Liver (tissue), 9 donors: ENCODE data around the gene DUSP7. TPM values are rescaled to one million over a fixed set of nuclear protein-coding genes. Genes with fewer than 3 reads are reported as not detected.

Experiments used
- DNase-seq: peaks from one replicate; pipeline ENCODE4 v3.0.0-alpha.2; 2017; ENCODE audit warnings: low spot score
- H3K27ac ChIP-seq, 2 donors: one replicate each; pipeline ENCODE4 v1.7.0; 2013; ENCODE audit warnings: inconsistent platforms in 2 of 2, low read length in 2 of 2, control low read depth in 1 of 2, low read depth in 1 of 2, mild to moderate bottlenecking in 1 of 2
- H3K27me3 ChIP-seq, 4 donors: one replicate each; pipeline versions ENCODE4 v1.6.1 to v1.7.0; 2013; ENCODE audit warnings: low read length in 3 of 4, inconsistent platforms in 1 of 4, mild to moderate bottlenecking in 1 of 4, moderate library complexity in 1 of 4; ENCODE audit not compliant: control insufficient read depth in 4 of 4, insufficient read depth in 4 of 4
- H3K36me3 ChIP-seq, 4 donors: one replicate each; pipeline versions ENCODE4 v1.6.1 to v1.7.0; 2013; ENCODE audit warnings: low read length in 3 of 4, mild to moderate bottlenecking in 3 of 4, low read depth in 1 of 4, moderate library complexity in 1 of 4; ENCODE audit not compliant: control insufficient read depth in 4 of 4, insufficient read depth in 3 of 4
- H3K4me1 ChIP-seq, 4 donors: one replicate each; pipeline versions ENCODE4 v1.6.1 to v1.7.0; 2013; ENCODE audit warnings: low read length in 3 of 4, mild to moderate bottlenecking in 3 of 4, moderate library complexity in 1 of 4; ENCODE audit not compliant: control insufficient read depth in 4 of 4, insufficient read depth in 4 of 4
- H3K4me3 ChIP-seq, 3 donors: one replicate each; pipeline versions ENCODE4 v1.6.1 to v1.7.0; 2013; ENCODE audit warnings: low read length in 3 of 3, control low read depth in 1 of 3, low read depth in 1 of 3, mild to moderate bottlenecking in 1 of 3
- H3K9ac ChIP-seq, 2 donors: one replicate each; pipeline ENCODE4 v1.7.0; 2013; ENCODE audit warnings: low read length in 2 of 2, mild to moderate bottlenecking in 2 of 2, moderate library complexity in 2 of 2, control low read depth in 1 of 2, low read depth in 1 of 2
- H3K9me3 ChIP-seq, 4 donors: one replicate each; pipeline versions ENCODE4 v1.6.1 to v1.7.0; 2013; ENCODE audit warnings: low read length in 3 of 4; ENCODE audit not compliant: control insufficient read depth in 4 of 4
- CTCF ChIP-seq: fragments of 150-350 bp; IDR thresholded peaks from 2 replicates; pipeline ENCODE4 v1.5.1; 2017; ENCODE audit warnings: improper control_type of control experiment, low read depth, low read length; ENCODE audit not compliant: missing input control
- EGR1 ChIP-seq, 2 donors: IDR thresholded peaks; 2 replicates each; pipeline ENCODE4 v1.6.1; 2016 to 2018; ENCODE audit warnings: antibody characterized with exemption in 2 of 2, low read depth in 2 of 2
- FOXA1 ChIP-seq: IDR thresholded peaks from 2 replicates; pipeline ENCODE4 v1.6.1; 2016; ENCODE audit warnings: antibody characterized with exemption
- FOXA2 ChIP-seq: IDR thresholded peaks from 2 replicates; pipeline ENCODE4 v1.6.1; 2016; ENCODE audit warnings: antibody characterized with exemption
- GABPA ChIP-seq, 2 donors: IDR thresholded peaks in 1 of 2; conservative IDR thresholded peaks in 1 of 2; 2 replicates each; pipeline ENCODE4 v1.6.1; 2016; ENCODE audit warnings: antibody characterized with exemption in 2 of 2, mild to moderate bottlenecking in 1 of 2, moderate library complexity in 1 of 2
- HNF4A ChIP-seq, 2 donors: conservative IDR thresholded peaks; 2 replicates each; pipeline ENCODE4 v1.6.1; 2016; ENCODE audit warnings: antibody characterized with exemption in 2 of 2, mild to moderate bottlenecking in 2 of 2
- HNF4G ChIP-seq: IDR thresholded peaks from 2 replicates; pipeline ENCODE4 v1.6.1; 2016; ENCODE audit warnings: antibody characterized with exemption
- JUND ChIP-seq, 2 donors: IDR thresholded peaks; 2 replicates each; pipeline ENCODE4 v1.6.1; 2016; ENCODE audit warnings: antibody characterized with exemption in 2 of 2
- NR2F2 ChIP-seq: IDR thresholded peaks from 2 replicates; pipeline ENCODE4 v1.6.1; 2016; ENCODE audit warnings: antibody characterized with exemption
- RAD21 ChIP-seq, 2 donors: IDR thresholded peaks; 2 replicates each; pipeline ENCODE4 v1.6.1; 2016; ENCODE audit warnings: antibody characterized with exemption in 2 of 2, mild to moderate bottlenecking in 2 of 2
- REST ChIP-seq: IDR thresholded peaks from 2 replicates; pipeline ENCODE4 v1.6.1; 2016; ENCODE audit warnings: antibody characterized with exemption, mild to moderate bottlenecking
- RXRA ChIP-seq, 2 donors: IDR thresholded peaks; 2 replicates each; pipeline ENCODE4 v1.6.1; 2017 to 2018; ENCODE audit warnings: antibody characterized with exemption in 2 of 2, mild to moderate bottlenecking in 1 of 2
- SP1 ChIP-seq: IDR thresholded peaks from 2 replicates; pipeline ENCODE4 v1.6.1; 2018; ENCODE audit warnings: antibody characterized with exemption, mild to moderate bottlenecking
- TAF1 ChIP-seq: conservative IDR thresholded peaks from 2 replicates; pipeline ENCODE4 v1.6.1; 2016; ENCODE audit warnings: antibody characterized with exemption, mild to moderate bottlenecking
- YY1 ChIP-seq: IDR thresholded peaks from 2 replicates; pipeline ENCODE4 v1.6.1; 2016; ENCODE audit warnings: antibody characterized with exemption, mild to moderate bottlenecking
- ZBTB33 ChIP-seq: IDR thresholded peaks from 2 replicates; pipeline ENCODE4 v1.6.1; 2016; ENCODE audit warnings: antibody characterized with exemption
- WGBS: extraction: QIAGEN DNeasy Blood & Tissue Kit; methylation state at CpG from one replicate; pipeline ENCODE4 v1.1.7; 2013; 5-methylcytosine and 5-hydroxymethylcytosine counted together
- polyA plus RNA-seq, 2 donors: library from polyadenylated mRNA; stranded (reverse) in 1 of 2; unstranded in 1 of 2; fragments of 200-250 nt in 1 of 2; fragments of >200 nt in 1 of 2; fragmentation: Nextera tagmentation in 1 of 2; extraction: Ambion mirVana in 1 of 2; gene quantifications; one replicate each; pipeline versions ENCODE4 v1.2.1 to v1.2.3, GENCODE V29; 2013 to 2015
- total RNA-seq, 2 donors: library from RNA; depleted of rRNA; stranded (reverse); fragments of >200 nt; gene quantifications; one replicate each; pipeline ENCODE4 v1.2.3, GENCODE V29; 2014
- TF ChIP-seq, protein P1 (sequence below): IDR thresholded peaks from 2 replicates; pipeline ENCODE4 v1.6.1; 2016; ENCODE audit warnings: antibody characterized with exemption
- TF ChIP-seq, protein P2 (sequence below): IDR thresholded peaks from 2 replicates; pipeline ENCODE4 v1.6.1; 2016; ENCODE audit warnings: antibody characterized with exemption
- donor health status: healthy.
- donor health status: healthy.
- donor health status: healthy.
- donor health status: healthy.
- donor health status: healthy.

Gene DUSP7
- total and polyA plus RNA-seq, 4 donors, result 1.5 to 5.0 (median 3.7) TPM

DNA sequence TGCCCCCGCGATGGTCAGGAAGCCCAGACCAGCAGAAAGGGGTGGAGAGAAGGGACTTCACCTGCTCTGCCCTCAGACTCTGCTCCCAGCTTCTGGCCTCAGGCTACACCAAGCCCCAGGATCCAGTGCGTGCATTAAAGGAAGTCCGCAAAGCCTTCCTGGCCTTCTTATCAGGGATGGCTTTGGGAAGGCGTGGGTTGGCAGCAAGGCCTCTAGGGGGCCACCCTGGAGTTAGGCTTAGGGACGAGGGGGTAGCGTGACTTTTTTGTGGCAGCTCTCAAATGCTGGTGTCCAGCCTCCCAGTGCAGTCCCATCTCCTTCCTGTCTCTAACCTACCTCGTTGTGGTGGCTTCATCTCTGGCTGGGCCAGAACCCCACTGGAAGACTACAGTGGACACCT, 41.8 kb downstream of the DUSP7 start:
- H3K4me1 ChIP-seq, result no peaks in the 10 kb centered on the region
- H3K27ac ChIP-seq, result no peak overlapping the region
- no peak for DNase-seq
- no peak overlapping the region for H3K4me3 ChIP-seq
- H3K36me3 ChIP-seq, result no peaks in the 10 kb centered on the region
- H3K9me3 ChIP-seq, result no peaks in the 10 kb centered on the region
- TF ChIP-seq YY1 (no peak), RXRA (IDR thresholded peaks at IDR 0.05) (no peak), CTCF (no peak), NR2F2 (no peak), GABPA (IDR thresholded peaks at IDR 0.05 in 1 of 2, conservative IDR thresholded peaks at IDR 0.05 in 1 of 2) (no peak), RAD21 (IDR thresholded peaks at IDR 0.05) (peak in 1 of 2 donors; percentile 48), FOXA2 (no peak), ZBTB33 (no peak)
- WGBS, result 76% methylated on average over 8 of the region's 8 CpGs
- no peak overlapping the region for H3K9ac ChIP-seq
- H3K27me3 ChIP-seq, result no peaks in the 10 kb centered on the region

DNA sequence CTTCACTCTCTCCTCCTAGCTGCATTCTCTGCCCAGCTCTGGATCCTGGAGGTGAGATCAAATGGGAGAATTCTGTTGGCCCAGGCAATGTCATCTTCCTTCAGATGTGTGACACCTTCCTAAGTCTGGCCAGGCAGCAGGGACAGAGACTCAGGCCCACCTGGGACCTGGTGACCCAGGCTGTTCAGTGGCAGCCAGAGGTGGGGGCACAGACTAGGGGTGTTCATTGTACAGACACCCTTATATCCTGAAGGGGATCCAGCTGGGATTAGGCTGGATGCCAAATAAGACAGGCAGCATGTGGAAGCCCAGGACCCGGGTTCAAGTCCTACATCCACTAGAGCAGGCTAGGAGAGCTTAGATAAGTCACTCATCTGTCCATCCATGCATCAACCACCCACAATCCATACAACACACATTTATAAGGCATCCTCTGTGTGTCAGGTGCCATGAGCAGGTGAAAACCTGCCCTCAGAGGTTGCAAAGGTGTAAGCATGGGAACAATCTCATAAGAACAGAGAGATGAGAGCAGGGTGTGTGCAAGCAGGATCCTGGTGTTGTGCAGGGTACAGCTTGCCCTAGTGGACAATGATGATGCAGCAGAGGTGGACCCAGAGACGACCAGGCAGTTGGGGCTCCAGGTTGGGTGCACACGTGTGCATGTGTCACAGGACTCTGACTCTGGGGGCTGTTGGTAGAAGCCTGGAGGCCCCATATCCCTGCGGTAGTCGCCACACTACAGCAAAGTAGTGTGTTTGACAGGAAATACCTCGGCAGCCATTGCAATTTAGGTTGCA, 42.4 kb downstream of the DUSP7 start:
- Histone ChIP-seq H3K27ac (no peak overlapping the region), H3K4me3 (no peak overlapping the region), H3K9me3 (no peaks in the 10 kb centered on the region), H3K4me1 (no peaks in the 10 kb centered on the region), H3K9ac (no peak overlapping the region), H3K27me3 (no peaks in the 10 kb centered on the region), H3K36me3 (no peaks in the 10 kb centered on the region)
- 87% methylated on average over 6 of the region's 6 CpGs for WGBS
- TF ChIP-seq CTCF (no peak), REST (no peak), HNF4A (conservative IDR thresholded peaks at IDR 0.05) (no peak), RXRA (IDR thresholded peaks at IDR 0.05) (no peak), SP1 (no peak), FOXA2 (no peak), NR2F2 (no peak), EGR1 (IDR thresholded peaks at IDR 0.05; ENCODE audit: low read depth in 2 of 2) (no peak), JUND (IDR thresholded peaks at IDR 0.05) (no peak), FOXA1 (no peak), YY1 (no peak), HNF4G (no peak), GABPA (IDR thresholded peaks at IDR 0.05 in 1 of 2, conservative IDR thresholded peaks at IDR 0.05 in 1 of 2) (no peak), TAF1 (no peak), ZBTB33 (no peak)
- TF ChIP-seq, protein P1, sequence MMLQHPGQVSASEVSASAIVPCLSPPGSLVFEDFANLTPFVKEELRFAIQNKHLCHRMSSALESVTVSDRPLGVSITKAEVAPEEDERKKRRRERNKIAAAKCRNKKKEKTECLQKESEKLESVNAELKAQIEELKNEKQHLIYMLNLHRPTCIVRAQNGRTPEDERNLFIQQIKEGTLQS, result no peak
- TF ChIP-seq, protein P2, sequence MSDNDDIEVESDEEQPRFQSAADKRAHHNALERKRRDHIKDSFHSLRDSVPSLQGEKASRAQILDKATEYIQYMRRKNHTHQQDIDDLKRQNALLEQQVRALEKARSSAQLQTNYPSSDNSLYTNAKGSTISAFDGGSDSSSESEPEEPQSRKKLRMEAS, result no peak
- DNase-seq, result no peak
